SU-DHL-6 (cell line): Measurements from ENCODE around the gene FBXL12.
A peak's percentile ranks its signal among the peaks of the same experiment; 100 is the strongest.

Source experiments
- H2AFZ ChIP-seq: fragments of 200-600 bp; sonication (generic); 2 replicates; pipeline ENCODE4 v1.6.1; 2014; ENCODE audit warnings: low read depth, mild to moderate bottlenecking, moderate library complexity, mixed read lengths, antibody characterized with exemption, low read length; ENCODE audit not compliant: severe bottlenecking
- H3F3A ChIP-seq: fragments of 200-600 bp; shearing (Covaris generic); 2 replicates; pipeline ENCODE4 v1.6.0; 2016; ENCODE audit warnings: antibody characterized with exemption, mild to moderate bottlenecking; ENCODE audit not compliant: insufficient read depth
- H3K27ac ChIP-seq: fragments of 200-600 bp; sonication (generic); 2 replicates; pipeline ENCODE4 v1.5.1; 2016; ENCODE audit warnings: low read depth, mild to moderate bottlenecking, low read length, moderate library complexity, mixed read lengths
- H3K27me3 ChIP-seq: fragments of 200-600 bp; sonication (generic), shearing (Covaris generic); 2 replicates; pipeline ENCODE4 v1.6.0; 2014; ENCODE audit warnings: mild to moderate bottlenecking, low read length
- H3K36me3 ChIP-seq: fragments of 200-600 bp; sonication (generic); 2 replicates; pipeline ENCODE4 v1.6.1; 2014; ENCODE audit warnings: mild to moderate bottlenecking, low read length, mixed read lengths
- H3K4me2 ChIP-seq: fragments of 300-600, 200-600 bp; shearing (Covaris generic), sonication (generic); 2 replicates; pipeline ENCODE4 v1.6.0; 2014; ENCODE audit warnings: low read length, low read depth, mild to moderate bottlenecking; ENCODE audit not compliant: poor library complexity, severe bottlenecking
- H3K4me3 ChIP-seq: fragments of 200-600 bp; sonication (generic); 2 replicates; pipeline ENCODE4 v1.5.1; 2014; ENCODE audit warnings: antibody characterized with exemption, low read length, mild to moderate bottlenecking, mixed read lengths; ENCODE audit not compliant: insufficient read depth, poor library complexity, severe bottlenecking
- H3K79me2 ChIP-seq: fragments of 200-600 bp; sonication (generic); 2 replicates; pipeline ENCODE4 v1.6.1; 2014; ENCODE audit warnings: mild to moderate bottlenecking, low read length, moderate library complexity; ENCODE audit not compliant: insufficient read depth
- H3K9ac ChIP-seq: fragments of 200-600 bp; sonication (generic); 2 replicates; pipeline ENCODE4 v1.7.0; 2014; ENCODE audit warnings: mild to moderate bottlenecking, low read length
- H3K9me2 ChIP-seq: fragments of 200-600 bp; sonication (generic); replicated peaks from 2 replicates; pipeline ENCODE4 v1.6.1; 2014; ENCODE audit warnings: low read length; ENCODE audit not compliant: insufficient read depth
- H3K9me3 ChIP-seq: fragments of 200-600 bp; sonication (generic); 2 replicates; pipeline ENCODE4 v1.6.1; 2014; ENCODE audit warnings: low read length, mixed read lengths; ENCODE audit not compliant: insufficient read depth
- H4K20me1 ChIP-seq: fragments of 200-600 bp; sonication (generic); 2 replicates; pipeline ENCODE4 v1.6.1; 2014; ENCODE audit warnings: low read depth, mild to moderate bottlenecking, antibody characterized with exemption, low read length, moderate library complexity, mixed read lengths
- EZH2phosphoT487 ChIP-seq: fragments of 200-600 bp; sonication (generic), shearing (Covaris generic); conservative IDR thresholded peaks from 2 replicates; pipeline ENCODE4 v1.6.1; 2018; ENCODE audit warnings: mild to moderate bottlenecking, antibody characterized with exemption, low read length, moderate library complexity, mixed read lengths
- TF ChIP-seq, protein P1 (sequence below): fragments of 200-600 bp; sonication (generic); IDR thresholded peaks from one replicate; pipeline ENCODE4 v1.5.1; 2017; ENCODE audit warnings: antibody characterized with exemption, mild to moderate bottlenecking, low read length, moderate library complexity; ENCODE audit not compliant: insufficient read depth, poor library complexity, severe bottlenecking

Gene FBXL12, protein sequence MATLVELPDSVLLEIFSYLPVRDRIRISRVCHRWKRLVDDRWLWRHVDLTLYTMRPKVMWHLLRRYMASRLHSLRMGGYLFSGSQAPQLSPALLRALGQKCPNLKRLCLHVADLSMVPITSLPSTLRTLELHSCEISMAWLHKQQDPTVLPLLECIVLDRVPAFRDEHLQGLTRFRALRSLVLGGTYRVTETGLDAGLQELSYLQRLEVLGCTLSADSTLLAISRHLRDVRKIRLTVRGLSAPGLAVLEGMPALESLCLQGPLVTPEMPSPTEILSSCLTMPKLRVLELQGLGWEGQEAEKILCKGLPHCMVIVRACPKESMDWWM

DNA sequence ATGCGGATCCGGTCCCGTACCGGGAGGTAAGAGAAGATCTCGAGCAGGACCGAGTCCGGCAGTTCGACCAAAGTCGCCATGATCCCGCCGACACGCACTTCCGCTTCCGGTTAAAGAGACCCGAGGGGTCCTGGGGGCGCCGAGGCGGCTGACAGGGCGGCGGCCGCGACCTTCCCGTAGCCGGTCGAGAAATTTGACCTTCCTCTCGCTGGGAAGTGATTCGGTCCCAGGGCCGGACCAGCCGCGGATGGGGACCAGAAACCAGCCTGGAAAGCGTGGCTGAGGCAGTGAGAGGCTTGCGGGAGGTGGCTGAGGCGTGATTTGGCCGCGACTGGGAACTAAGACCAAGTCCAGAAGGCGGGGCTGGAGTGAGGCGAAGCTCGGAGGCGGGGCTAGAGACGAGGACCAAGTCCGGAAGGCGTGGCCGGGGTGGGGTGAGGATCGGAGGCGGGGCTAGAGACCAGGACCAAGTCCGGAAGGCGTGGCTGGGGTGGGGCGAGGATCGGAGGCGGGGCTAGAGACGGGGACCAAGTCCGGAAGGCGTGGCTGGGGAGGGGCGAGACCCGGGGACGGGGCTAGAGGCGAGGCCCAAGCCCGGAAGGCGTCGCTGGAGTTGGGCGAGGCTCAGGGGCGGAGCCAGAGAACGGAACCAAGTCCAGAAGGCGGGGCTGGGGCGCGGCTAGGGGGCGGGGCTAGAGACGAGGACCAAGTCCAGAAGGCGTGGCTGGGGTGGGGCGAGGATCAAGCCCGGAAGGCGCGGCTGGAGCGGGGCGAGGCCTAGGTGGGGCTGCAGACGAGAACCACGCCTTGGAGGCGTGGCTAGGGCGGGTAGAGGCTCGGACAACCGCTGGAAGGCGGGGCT, at the start of gene FBXL12:
TSS of gene FBXL12 (minus strand) at position 346 of the 862 bp plus-strand sequence. CDS start at position 80, 266 bp downstream.
- H3K4me2 ChIP-seq = peak within 1 kb of the TSS; percentile 85
- peak within 1 kb of the TSS; percentile 91 for H2AFZ ChIP-seq
- H3K79me2 ChIP-seq = peaks cover 36% of the 10 kb centered on the region
- H3K9me2 ChIP-seq = no peaks in the 10 kb centered on the region
- H3K36me3 ChIP-seq = peaks cover 15% of the 10 kb centered on the region; the same call in 1 of the 2 replicates
- H3K9ac ChIP-seq = peak within 1 kb of the TSS; percentile 83
- peak within 1 kb of the TSS; percentile 92 for H3K4me3 ChIP-seq
- no peaks in the 10 kb centered on the region for H4K20me1 ChIP-seq
- peaks cover 8% of the 10 kb centered on the region; the same call in 1 of the 2 replicates for H3K9me3 ChIP-seq
- peak within 1 kb of the TSS; percentile 82 for H3K27ac ChIP-seq
- no peaks in the 10 kb centered on the region for H3K27me3 ChIP-seq
- no peaks in the 10 kb centered on the region; the same call in 1 of the 2 replicates for H3F3A ChIP-seq
- TF ChIP-seq, protein P1, sequence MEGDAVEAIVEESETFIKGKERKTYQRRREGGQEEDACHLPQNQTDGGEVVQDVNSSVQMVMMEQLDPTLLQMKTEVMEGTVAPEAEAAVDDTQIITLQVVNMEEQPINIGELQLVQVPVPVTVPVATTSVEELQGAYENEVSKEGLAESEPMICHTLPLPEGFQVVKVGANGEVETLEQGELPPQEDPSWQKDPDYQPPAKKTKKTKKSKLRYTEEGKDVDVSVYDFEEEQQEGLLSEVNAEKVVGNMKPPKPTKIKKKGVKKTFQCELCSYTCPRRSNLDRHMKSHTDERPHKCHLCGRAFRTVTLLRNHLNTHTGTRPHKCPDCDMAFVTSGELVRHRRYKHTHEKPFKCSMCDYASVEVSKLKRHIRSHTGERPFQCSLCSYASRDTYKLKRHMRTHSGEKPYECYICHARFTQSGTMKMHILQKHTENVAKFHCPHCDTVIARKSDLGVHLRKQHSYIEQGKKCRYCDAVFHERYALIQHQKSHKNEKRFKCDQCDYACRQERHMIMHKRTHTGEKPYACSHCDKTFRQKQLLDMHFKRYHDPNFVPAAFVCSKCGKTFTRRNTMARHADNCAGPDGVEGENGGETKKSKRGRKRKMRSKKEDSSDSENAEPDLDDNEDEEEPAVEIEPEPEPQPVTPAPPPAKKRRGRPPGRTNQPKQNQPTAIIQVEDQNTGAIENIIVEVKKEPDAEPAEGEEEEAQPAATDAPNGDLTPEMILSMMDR = no peak
- no peak for TF ChIP-seq EZH2phosphoT487

DNA sequence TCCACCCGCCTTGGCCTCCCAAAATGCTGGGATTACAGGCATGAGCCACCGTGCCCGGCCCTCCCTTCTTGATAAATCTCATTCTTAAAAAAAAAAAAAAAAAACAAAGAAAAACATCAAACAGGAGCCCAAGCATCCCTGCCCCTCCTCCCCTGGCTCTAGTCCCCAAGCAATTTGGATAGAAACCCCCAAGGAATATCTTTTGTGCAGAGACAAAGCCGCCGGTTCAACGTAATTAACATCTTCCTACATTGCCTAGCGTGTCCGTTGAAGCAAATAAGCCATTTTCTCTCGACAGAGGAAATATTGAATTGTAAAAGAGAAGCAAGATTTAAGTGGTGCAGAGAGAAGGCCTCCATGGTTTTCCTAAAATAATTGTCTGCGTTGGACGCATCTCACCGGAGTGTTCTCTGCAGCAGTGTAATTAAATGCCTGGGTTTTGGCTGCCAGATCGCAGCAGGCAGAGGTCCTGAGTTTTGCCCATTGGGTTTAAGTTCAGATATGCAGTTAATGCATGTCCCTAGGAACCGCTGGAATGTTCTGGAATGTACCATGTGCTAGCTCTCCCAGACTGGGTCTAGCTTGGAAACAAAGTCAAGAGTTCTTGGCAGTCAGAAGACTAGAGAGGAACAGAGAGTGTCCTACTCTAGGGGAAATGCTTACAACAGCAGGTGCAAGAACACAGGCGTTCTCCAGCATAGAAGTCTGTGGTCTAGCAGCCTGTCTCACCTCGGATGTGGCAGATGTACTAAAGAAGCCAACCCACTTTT, 47.0 kb upstream of the FBXL12 start:
- Histone ChIP-seq H2AFZ (no peak overlapping the region), H4K20me1 (no peaks in the 10 kb centered on the region), H3K27me3 (no peaks in the 10 kb centered on the region), H3K4me3 (no peak overlapping the region), H3K9me3 (no peaks in the 10 kb centered on the region), H3F3A (no peaks in the 10 kb centered on the region), H3K79me2 (no peaks in the 10 kb centered on the region), H3K36me3 (no peaks in the 10 kb centered on the region), H3K4me2 (no peak overlapping the region), H3K9ac (no peak overlapping the region), H3K27ac (no peak overlapping the region), H3K9me2 (no peaks in the 10 kb centered on the region)
- TF ChIP-seq, protein P1 = no peak
- no peak for TF ChIP-seq EZH2phosphoT487

DNA sequence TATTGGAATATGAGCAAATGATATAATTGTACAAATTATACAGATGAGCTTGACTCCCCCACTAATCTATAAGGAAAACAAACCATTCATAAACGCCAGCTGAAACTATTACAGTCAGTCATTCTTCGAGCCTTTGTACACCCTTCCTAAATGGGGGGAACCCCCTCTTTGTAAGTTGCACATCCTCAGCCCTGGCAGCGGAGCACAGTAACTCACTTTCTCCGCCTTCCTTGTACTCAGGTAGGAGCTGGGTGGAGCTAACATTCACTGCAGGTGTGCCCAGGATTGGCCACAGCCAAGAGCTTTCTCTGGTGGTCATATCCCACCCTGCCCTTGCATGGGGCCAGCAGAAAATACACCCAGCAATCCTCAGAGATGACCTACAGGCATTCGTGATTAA, 44.9 kb upstream of the FBXL12 start:
- Histone ChIP-seq H2AFZ (no peak overlapping the region), H3K27ac (no peak overlapping the region), H3K27me3 (no peaks in the 10 kb centered on the region), H3K36me3 (no peaks in the 10 kb centered on the region), H4K20me1 (no peaks in the 10 kb centered on the region), H3F3A (no peaks in the 10 kb centered on the region), H3K9me2 (no peaks in the 10 kb centered on the region), H3K4me3 (no peak overlapping the region), H3K9ac (no peak overlapping the region), H3K79me2 (no peaks in the 10 kb centered on the region), H3K9me3 (no peaks in the 10 kb centered on the region), H3K4me2 (no peak overlapping the region)
- TF ChIP-seq, protein P1 = no peak
- TF ChIP-seq EZH2phosphoT487 = no peak
